ENCODE data around the gene ARHGEF37.

The ARHGEF37 gene

DNA sequence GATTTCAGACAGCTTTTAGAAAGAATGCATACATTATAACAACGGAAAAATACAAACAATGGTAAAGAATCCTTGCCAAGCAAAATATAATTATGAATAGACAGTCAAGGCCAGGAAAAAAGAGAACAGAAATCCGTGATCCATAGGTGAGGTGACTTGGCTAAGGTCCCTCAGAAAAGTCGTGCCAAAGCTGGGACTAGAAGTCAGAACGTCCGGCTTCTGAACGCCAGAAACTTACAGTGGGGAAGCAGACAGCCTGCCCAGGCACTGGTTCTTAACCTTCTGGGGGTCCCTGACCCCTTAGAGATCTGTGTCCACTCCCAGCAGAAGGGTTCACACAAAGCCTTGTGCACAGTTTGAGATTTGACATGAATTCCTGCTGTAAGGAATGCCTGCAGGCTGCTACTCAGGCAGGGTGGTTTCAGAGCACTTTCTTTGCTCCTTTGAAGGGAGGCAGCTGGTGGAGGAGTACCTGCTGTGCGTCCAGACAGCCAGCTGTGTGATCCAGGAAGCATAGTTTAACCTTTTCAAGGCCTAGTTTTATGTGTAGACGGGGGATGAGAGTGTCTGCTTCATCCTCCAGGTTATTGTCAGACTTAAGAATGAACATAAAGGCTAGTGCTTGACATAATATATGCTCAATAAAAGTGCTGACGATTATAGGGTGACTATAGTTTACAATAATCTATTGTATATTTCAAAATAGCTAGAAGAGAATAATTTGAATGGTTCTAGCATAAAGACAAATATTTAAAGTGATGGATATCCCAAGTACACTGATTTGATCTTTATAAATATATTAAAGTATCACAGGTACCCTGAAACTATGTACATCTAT, 852 bp downstream of the ARHGEF37 start:
- no peaks in the 10 kb centered on the region for H4K20me1 ChIP-seq (ENCODE audit: control insufficient read depth, insufficient read depth, low read depth, low read length)
- peak overlapping the region; percentile 80 for H3K4me3 ChIP-seq (ENCODE audit: low read length)
- peaks cover 4% of the 10 kb centered on the region; the same call in 1 of the 2 replicates for H3K36me3 ChIP-seq (ENCODE audit: control insufficient read depth, low read length)
- no peaks in the 10 kb centered on the region for H3K9me3 ChIP-seq (ENCODE audit: control insufficient read depth, insufficient read depth, low read length)
- H3K4me1 ChIP-seq (ENCODE audit: control insufficient read depth, low read length): peaks cover 72% of the 10 kb centered on the region
- no peaks in the 10 kb centered on the region for H3K27me3 ChIP-seq (ENCODE audit: control insufficient read depth, low read length)
- TF ChIP-seq, protein P1, sequence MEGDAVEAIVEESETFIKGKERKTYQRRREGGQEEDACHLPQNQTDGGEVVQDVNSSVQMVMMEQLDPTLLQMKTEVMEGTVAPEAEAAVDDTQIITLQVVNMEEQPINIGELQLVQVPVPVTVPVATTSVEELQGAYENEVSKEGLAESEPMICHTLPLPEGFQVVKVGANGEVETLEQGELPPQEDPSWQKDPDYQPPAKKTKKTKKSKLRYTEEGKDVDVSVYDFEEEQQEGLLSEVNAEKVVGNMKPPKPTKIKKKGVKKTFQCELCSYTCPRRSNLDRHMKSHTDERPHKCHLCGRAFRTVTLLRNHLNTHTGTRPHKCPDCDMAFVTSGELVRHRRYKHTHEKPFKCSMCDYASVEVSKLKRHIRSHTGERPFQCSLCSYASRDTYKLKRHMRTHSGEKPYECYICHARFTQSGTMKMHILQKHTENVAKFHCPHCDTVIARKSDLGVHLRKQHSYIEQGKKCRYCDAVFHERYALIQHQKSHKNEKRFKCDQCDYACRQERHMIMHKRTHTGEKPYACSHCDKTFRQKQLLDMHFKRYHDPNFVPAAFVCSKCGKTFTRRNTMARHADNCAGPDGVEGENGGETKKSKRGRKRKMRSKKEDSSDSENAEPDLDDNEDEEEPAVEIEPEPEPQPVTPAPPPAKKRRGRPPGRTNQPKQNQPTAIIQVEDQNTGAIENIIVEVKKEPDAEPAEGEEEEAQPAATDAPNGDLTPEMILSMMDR (IDR thresholded peaks at IDR 0.05; ENCODE audit: low read depth, low read length, poor library complexity, severe bottlenecking): no peak
- no peak for TF ChIP-seq EZH2phosphoT487 (IDR thresholded peaks at IDR 0.05; ENCODE audit: borderline replicate concordance, low read length)
- H3K27ac ChIP-seq (ENCODE audit: low read depth, low read length): peak overlapping the region; percentile 76
- peaks cover 7% of the 10 kb centered on the region for H3F3A ChIP-seq (ENCODE audit: control insufficient read depth, insufficient read depth)
- H3K9me2 ChIP-seq (replicated peaks; ENCODE audit: control insufficient read depth, low read length): no peaks in the 10 kb centered on the region
- H3K4me2 ChIP-seq (ENCODE audit: low read length): peak overlapping the region; percentile 71
- H3K79me2 ChIP-seq (ENCODE audit: control insufficient read depth, low read length): peaks cover 33% of the 10 kb centered on the region

DNA sequence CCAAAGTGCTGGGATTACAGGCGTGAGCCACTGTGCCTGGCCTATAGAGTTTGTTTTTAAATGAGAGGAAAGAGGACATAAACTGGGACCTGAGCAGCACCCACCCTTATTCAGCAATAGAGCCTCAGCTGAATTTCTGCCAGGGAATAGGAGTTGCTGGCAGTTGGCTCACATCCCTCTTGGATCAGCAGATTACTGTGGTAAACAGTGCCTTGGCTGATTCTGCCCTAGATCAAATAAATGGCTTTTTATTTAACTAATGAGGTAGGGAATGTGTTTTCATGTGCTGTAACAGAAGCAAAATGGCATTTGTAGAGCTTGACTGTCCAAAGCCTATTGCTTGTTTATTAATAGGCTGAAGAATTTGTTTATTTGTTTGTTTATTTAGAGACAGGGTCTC, 2.1 kb downstream of the ARHGEF37 start:
- no peaks in the 10 kb centered on the region for H3K9me2 ChIP-seq (replicated peaks; ENCODE audit: control insufficient read depth, low read length)
- TF ChIP-seq, protein P1 (IDR thresholded peaks at IDR 0.05; ENCODE audit: low read depth, low read length, poor library complexity, severe bottlenecking): no peak
- TF ChIP-seq EZH2phosphoT487 (IDR thresholded peaks at IDR 0.05; ENCODE audit: borderline replicate concordance, low read length): no peak
- H3K27me3 ChIP-seq (ENCODE audit: control insufficient read depth, low read length): no peaks in the 10 kb centered on the region
- peak overlapping the region; percentile 71 for H3K4me2 ChIP-seq (ENCODE audit: low read length)
- H3K4me3 ChIP-seq (ENCODE audit: low read length): peak overlapping the region; percentile 62
- no peaks in the 10 kb centered on the region for H4K20me1 ChIP-seq (ENCODE audit: control insufficient read depth, insufficient read depth, low read depth, low read length)
- H3K4me1 ChIP-seq (ENCODE audit: control insufficient read depth, low read length): peaks cover 82% of the 10 kb centered on the region
- peaks cover 4% of the 10 kb centered on the region; the same call in 1 of the 2 replicates for H3K36me3 ChIP-seq (ENCODE audit: control insufficient read depth, low read length)
- H3K79me2 ChIP-seq (ENCODE audit: control insufficient read depth, low read length): peaks cover 33% of the 10 kb centered on the region
- H3F3A ChIP-seq (ENCODE audit: control insufficient read depth, insufficient read depth): peaks cover 7% of the 10 kb centered on the region
- no peaks in the 10 kb centered on the region for H3K9me3 ChIP-seq (ENCODE audit: control insufficient read depth, insufficient read depth, low read length)
- peak overlapping the region; percentile 76 for H3K27ac ChIP-seq (ENCODE audit: low read depth, low read length)

DNA sequence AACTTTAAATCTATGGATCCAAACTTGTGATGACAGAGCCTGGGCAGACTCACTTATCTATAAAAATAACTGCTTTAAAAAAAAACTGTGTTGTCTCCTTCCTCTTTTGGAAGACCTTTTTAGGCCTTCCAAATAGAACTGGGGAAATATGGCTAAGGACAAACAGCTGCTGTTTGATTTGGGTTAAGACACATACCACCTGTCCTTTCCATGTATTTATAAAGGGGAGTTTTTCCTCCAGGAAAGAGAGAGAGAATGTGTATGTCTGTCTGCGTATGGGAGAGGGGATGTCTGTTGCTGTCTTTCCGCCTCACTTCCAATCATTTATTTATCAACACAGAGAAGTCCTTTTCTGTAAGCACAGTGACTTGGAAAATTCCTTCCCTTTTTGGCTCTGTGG, 2.8 kb downstream of the ARHGEF37 start:
- Histone ChIP-seq H3K9me3 (ENCODE audit: control insufficient read depth, insufficient read depth, low read length) (no peaks in the 10 kb centered on the region), H3K36me3 (ENCODE audit: control insufficient read depth, low read length) (peaks cover 4% of the 10 kb centered on the region; the same call in 1 of the 2 replicates), H3K9me2 (replicated peaks; ENCODE audit: control insufficient read depth, low read length) (no peaks in the 10 kb centered on the region), H3K4me3 (ENCODE audit: low read length) (peak overlapping the region; percentile 62), H3K4me2 (ENCODE audit: low read length) (peak overlapping the region; percentile 71), H3K79me2 (ENCODE audit: control insufficient read depth, low read length) (peaks cover 33% of the 10 kb centered on the region), H3K4me1 (ENCODE audit: control insufficient read depth, low read length) (peaks cover 83% of the 10 kb centered on the region), H3K27ac (ENCODE audit: low read depth, low read length) (peak overlapping the region; percentile 76), H4K20me1 (ENCODE audit: control insufficient read depth, insufficient read depth, low read depth, low read length) (no peaks in the 10 kb centered on the region), H3K27me3 (ENCODE audit: control insufficient read depth, low read length) (no peaks in the 10 kb centered on the region), H3F3A (ENCODE audit: control insufficient read depth, insufficient read depth) (peaks cover 7% of the 10 kb centered on the region)
- TF ChIP-seq, protein P1 (IDR thresholded peaks at IDR 0.05; ENCODE audit: low read depth, low read length, poor library complexity, severe bottlenecking): no peak
- no peak for TF ChIP-seq EZH2phosphoT487 (IDR thresholded peaks at IDR 0.05; ENCODE audit: borderline replicate concordance, low read length)
